DMS53 (cell line): ENCODE measurements around the gene SDS.

ENCODE experiments used
- DNase-seq: peaks from one replicate; lab custom pipeline; 2025; lab: John Stamatoyannopoulos, UW

The SDS gene

GRCh38 chr12:113398346-113399290 lies 5.1 kb downstream of the SDS start:
- DNase-seq, result no peak

GRCh38 chr12:113397497-113398197 lies 6.0 kb downstream of the SDS start:
- DNase-seq, result no peak

GRCh38 chr12:113396828-113397496 lies 6.7 kb downstream of the SDS start:
- DNase-seq, result no peak

- no peak for DNase-seq
Observed at GRCh38 chr12:113396200-113396599, 7.5 kb downstream of the SDS start.

GRCh38 chr12:113395119-113395518 lies 8.6 kb downstream of the SDS start:
- DNase-seq, result no peak

GRCh38 chr12:113393749-113394148 lies 9.9 kb downstream of the SDS start:
- no peak for DNase-seq

DNA sequence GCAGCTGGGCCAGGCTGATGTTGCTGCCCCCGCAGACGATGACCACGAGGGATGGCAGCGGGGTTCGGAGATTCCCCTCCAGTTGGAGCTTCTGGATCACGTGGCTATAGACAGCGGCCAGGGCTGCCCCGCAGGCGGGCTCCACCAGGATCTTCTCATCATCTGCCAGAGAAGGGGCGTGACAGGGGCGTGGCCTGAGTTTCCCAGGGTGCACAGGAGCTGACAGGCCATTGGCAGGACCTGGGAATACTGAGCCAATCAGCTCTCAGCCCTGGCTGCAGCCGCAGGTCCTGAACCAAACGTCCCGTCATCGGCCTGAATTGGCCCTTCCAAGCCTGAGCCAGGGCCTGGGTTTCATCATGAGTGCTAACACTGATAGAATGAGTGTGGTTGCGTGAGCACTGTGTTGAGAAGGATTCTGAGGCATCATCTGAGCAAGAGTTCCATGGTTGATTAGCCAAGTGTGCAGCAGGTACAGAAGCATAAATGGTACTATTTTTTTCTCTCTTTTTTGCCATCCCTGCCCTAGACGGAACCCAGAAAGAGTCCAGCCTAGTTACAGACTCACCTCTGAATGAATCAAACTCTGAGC lies 10.6 kb downstream of the SDS start:
- no peak for DNase-seq

- no peak for DNase-seq
Observed at GRCh38 chr12:113392520-113392919, 11.2 kb downstream of the SDS start.

- DNase-seq, result no peak
Observed at GRCh38 chr12:113391650-113392337, 11.9 kb downstream of the SDS start.

- no peak for DNase-seq
Observed at GRCh38 chr12:113391145-113391544, 12.5 kb downstream of the SDS start.

DNA sequence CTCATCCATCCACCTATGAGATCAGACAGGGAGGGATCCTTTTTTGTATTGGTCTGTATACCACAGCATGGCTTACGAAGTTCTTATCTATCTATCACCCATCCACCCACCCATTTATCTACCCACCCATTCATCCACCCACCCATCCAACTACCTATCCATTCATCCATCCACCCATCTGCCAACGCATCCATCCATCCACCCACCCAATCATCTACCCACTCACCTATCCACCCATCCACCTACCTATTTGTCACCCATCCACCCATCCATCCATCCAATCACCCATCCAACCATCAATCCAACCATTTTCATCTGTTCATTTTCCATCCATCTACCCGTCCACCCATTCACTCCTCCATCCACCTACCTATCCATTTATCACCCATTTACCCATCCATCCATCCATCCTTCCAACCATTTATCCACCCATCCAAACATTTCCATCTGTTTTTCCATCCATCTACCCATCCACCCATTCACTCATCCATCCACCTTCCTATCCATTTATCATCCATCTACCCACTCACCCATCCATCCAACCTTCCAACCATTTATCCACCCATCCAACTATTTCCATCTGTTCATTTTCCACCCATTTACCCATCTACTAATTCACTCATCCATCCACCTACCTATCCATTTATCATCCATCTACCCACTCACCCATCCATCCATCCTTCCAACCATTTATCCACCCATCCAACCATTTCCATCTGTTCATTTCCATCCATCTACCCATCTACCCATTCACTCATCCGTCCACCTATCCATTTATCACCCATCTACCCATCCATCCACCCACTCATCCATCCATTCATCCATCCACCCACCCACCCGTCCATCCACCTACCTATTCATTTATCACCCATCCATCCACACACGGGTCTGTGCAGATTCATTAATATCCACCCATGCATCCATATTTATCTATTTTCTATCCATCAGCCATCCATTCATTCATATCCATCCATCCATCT lies 13.3 kb downstream of the SDS start:
- no peak for DNase-seq

DNA sequence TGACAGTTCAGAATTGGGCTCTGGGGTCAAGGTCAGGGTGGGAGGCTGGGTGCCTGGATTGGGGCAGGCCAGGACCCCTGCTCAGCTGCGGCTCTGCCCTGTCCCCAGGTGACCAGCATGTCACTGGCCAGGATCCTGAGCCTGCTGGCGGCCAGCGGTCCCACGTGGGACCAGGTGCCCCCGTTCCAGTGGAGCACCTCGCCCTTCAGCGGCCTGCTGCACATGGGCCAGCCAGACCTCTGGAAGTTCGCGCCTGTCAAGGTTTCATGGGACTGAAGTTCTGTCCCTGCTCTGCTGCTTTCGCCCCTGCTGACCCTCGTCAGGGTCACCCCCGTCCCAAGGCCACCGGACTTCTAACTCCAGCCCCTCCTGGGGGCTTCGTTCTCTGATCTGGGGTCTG lies 15.3 kb downstream of the SDS start:
- no peak for DNase-seq

- DNase-seq, result no peak
Observed at GRCh38 chr12:113387631-113388030, 16.1 kb downstream of the SDS start.

GRCh38 chr12:113386866-113387566 lies 16.7 kb downstream of the SDS start:
- DNase-seq, result no peak

DNA sequence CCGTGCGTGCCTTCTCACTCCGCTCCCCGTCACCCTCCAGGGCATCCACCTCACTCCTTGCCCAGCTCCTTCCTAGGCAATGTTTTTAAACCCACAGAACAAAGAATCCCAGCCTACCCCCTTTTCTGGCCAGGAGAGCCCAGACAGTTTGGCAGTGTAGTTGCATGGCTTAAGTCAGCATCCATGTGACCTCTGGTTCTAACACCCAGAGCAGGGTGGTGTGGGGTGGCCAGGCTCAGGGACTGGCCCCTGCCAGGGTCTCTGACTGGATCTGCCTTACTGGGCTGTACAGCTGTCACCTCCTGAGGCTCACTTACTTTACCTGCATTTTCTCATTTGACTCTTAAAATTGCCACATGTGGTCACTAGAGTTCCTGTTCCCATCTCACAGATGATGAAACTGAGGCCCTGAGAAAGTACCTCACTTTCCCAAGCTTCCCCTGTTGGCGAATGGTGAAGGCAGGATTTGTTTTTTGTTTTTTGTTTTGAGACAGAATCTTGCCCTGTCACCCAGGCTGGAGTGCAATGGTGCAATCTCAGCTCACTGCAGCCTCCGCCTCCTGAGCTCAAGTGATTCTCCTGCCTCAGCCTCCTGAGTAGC lies 18.3 kb downstream of the SDS start:
- DNase-seq, result no peak

- DNase-seq, result no peak
Observed at GRCh38 chr12:113384778-113385177, 18.9 kb downstream of the SDS start.

DNA sequence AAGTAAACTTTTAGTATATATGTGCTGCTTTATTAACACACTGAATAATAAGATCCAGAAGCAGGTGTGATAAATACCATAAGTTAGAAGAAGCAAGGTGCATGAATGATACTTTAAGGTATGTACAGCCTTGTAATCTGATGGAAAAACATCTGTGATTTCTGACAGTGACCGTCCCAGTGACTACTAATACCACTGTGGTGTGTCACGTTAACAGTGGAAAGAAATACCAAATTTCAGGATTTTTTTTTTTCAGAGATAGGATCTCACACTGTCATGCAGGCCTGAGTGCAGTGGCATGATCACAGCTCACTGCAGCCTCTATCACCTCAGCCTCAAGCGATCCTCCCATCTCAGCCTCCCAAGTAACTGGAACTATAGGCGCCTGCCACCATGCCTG lies 21.5 kb downstream of the SDS start:
- DNase-seq, result no peak

GRCh38 chr12:113381220-113381619 lies 22.5 kb downstream of the SDS start:
- no peak for DNase-seq

DNA sequence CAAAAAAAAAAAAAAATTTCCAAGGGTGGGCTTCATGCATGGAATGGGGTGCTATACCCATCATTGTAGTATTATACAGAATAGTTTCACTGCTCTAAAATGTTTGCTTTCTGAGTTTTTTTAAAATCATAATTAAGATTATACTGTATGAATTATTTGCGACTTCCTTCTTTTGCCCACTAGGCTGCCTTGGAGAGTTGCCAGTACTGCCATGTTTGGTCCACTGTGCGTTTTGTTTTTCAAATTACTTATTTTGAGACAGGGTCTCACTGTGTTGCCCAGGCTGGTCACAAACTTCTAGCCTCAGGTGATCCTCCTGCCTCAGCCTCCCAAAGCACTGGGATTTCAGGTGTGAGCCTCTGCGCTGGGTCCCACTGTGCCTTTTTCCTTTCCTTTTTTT lies 25.4 kb downstream of the SDS start:
- no peak for DNase-seq
